ENCODE results near the gene ANKRD34B.

DNA sequence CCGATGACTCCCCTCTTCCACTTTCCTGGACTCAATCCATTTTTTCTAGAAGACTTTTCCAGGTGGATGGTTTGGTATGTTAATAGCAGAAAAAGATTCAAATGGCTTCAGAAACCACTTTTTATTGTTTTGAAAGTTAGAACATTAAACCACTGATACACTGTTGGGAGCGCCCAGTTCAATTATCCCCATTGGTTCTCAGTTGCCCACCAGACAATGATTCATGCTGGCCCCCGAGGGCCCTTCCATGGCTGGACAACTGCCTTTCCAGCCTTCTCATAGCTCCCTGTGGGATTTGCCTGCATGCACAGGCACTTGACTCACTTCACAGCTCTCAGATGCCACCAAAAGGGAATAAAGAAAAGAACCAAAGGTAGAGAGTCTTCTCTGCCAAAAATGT, 21.3 kb upstream of the ANKRD34B start:
- TF ChIP-seq L3MBTL2 (conservative IDR thresholded peaks at IDR 0.05) (no peak), SP1 (IDR thresholded peaks at IDR 0.05) (no peak), TARDBP (IDR thresholded peaks at IDR 0.05) (no peak), FOXM1 (IDR thresholded peaks at IDR 0.05; ENCODE audit: borderline replicate concordance) (no peak), ZNF384 (IDR thresholded peaks at IDR 0.05) (no peak), NFRKB (IDR thresholded peaks at IDR 0.05) (no peak), FOXK2 (IDR thresholded peaks at IDR 0.05) (no peak), FOXA1 (IDR thresholded peaks at IDR 0.05) (no peak), BHLHE40 (IDR thresholded peaks at IDR 0.05; ENCODE audit: borderline replicate concordance) (no peak), HDGF (IDR thresholded peaks at IDR 0.05; ENCODE audit: borderline replicate concordance) (no peak), CTBP1 (IDR thresholded peaks at IDR 0.05; ENCODE audit: borderline replicate concordance) (no peak), LEF1 (IDR thresholded peaks at IDR 0.05; ENCODE audit: borderline replicate concordance) (no peak)
- TF ChIP-seq, protein P1, sequence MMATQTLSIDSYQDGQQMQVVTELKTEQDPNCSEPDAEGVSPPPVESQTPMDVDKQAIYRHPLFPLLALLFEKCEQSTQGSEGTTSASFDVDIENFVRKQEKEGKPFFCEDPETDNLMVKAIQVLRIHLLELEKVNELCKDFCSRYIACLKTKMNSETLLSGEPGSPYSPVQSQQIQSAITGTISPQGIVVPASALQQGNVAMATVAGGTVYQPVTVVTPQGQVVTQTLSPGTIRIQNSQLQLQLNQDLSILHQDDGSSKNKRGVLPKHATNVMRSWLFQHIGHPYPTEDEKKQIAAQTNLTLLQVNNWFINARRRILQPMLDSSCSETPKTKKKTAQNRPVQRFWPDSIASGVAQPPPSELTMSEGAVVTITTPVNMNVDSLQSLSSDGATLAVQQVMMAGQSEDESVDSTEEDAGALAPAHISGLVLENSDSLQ (IDR thresholded peaks at IDR 0.05), result no peak

Measured in HEK293T (cell line).